ENCODE measurements around the gene SLC18A2.

The SLC18A2 gene

GRCh38 chr10:117294039-117294645 lies 53.2 kb downstream of the SLC18A2 start:
- Histone ChIP-seq H3K36me3 (ENCODE audit: insufficient read depth, low read length) (peaks cover 9% of the 10 kb centered on the region; the same call in 1 of the 2 replicates), H3K9me2 (ENCODE audit: low read depth, low read length) (no peaks in the 10 kb centered on the region), H3F3A (ENCODE audit: insufficient read depth, low read length) (no peaks in the 10 kb centered on the region), H3K9me3 (ENCODE audit: low read length) (no peaks in the 10 kb centered on the region), H3K4me2 (ENCODE audit: low read length) (no peak overlapping the region), H3K4me1 (ENCODE audit: insufficient read depth, low read length, severe bottlenecking) (no peaks in the 10 kb centered on the region), H3K79me2 (ENCODE audit: insufficient read depth, low read length) (no peaks in the 10 kb centered on the region; the same call in 1 of the 2 replicates), H3K4me3 (ENCODE audit: low read depth, low read length, poor library complexity, severe bottlenecking) (no peak overlapping the region), H2AFZ (ENCODE audit: low read length) (no peak overlapping the region), H4K20me1 (ENCODE audit: insufficient read depth, low read length) (no peaks in the 10 kb centered on the region), H3K27ac (ENCODE audit: low read depth, low read length, poor library complexity, severe bottlenecking) (no peak overlapping the region), H3K9ac (ENCODE audit: low read length) (no peak overlapping the region), H3K27me3 (ENCODE audit: insufficient read depth, low read length) (no peaks in the 10 kb centered on the region)
- TF ChIP-seq EZH2 (IDR thresholded peaks at IDR 0.05; ENCODE audit: borderline replicate concordance, low read length) = no peak
- TF ChIP-seq CTCF (IDR thresholded peaks at IDR 0.05; ENCODE audit: low read length) = no peak

GRCh38 chr10:117294735-117295134 lies 53.8 kb downstream of the SLC18A2 start:
- no peak overlapping the region for H3K9ac ChIP-seq (ENCODE audit: low read length)
- H3K27me3 ChIP-seq (ENCODE audit: insufficient read depth, low read length) = no peaks in the 10 kb centered on the region
- H3K4me1 ChIP-seq (ENCODE audit: insufficient read depth, low read length, severe bottlenecking) = no peaks in the 10 kb centered on the region
- H3K4me3 ChIP-seq (ENCODE audit: low read depth, low read length, poor library complexity, severe bottlenecking) = no peak overlapping the region
- no peaks in the 10 kb centered on the region for H4K20me1 ChIP-seq (ENCODE audit: insufficient read depth, low read length)
- TF ChIP-seq CTCF (IDR thresholded peaks at IDR 0.05; ENCODE audit: low read length) (no peak), EZH2 (IDR thresholded peaks at IDR 0.05; ENCODE audit: borderline replicate concordance, low read length) (no peak)
- no peak overlapping the region for H3K27ac ChIP-seq (ENCODE audit: low read depth, low read length, poor library complexity, severe bottlenecking)
- 0 out of 2 replicates have a peak, but pooled peaks cover 4% of the 10 kb centered on the region for H3K36me3 ChIP-seq (ENCODE audit: insufficient read depth, low read length)
- no peak overlapping the region for H2AFZ ChIP-seq (ENCODE audit: low read length)
- no peaks in the 10 kb centered on the region for H3F3A ChIP-seq (ENCODE audit: insufficient read depth, low read length)
- H3K4me2 ChIP-seq (ENCODE audit: low read length) = no peak overlapping the region
- H3K9me3 ChIP-seq (ENCODE audit: low read length) = no peaks in the 10 kb centered on the region
- H3K9me2 ChIP-seq (ENCODE audit: low read depth, low read length) = no peaks in the 10 kb centered on the region
- no peaks in the 10 kb centered on the region; the same call in 1 of the 2 replicates for H3K79me2 ChIP-seq (ENCODE audit: insufficient read depth, low read length)

- no peak overlapping the region for H3K4me2 ChIP-seq (ENCODE audit: low read length)
- H4K20me1 ChIP-seq (ENCODE audit: insufficient read depth, low read length) = no peaks in the 10 kb centered on the region
- H3K4me1 ChIP-seq (ENCODE audit: insufficient read depth, low read length, severe bottlenecking) = no peaks in the 10 kb centered on the region
- H3K27me3 ChIP-seq (ENCODE audit: insufficient read depth, low read length) = no peaks in the 10 kb centered on the region
- H3K4me3 ChIP-seq (ENCODE audit: low read depth, low read length, poor library complexity, severe bottlenecking) = no peak overlapping the region
- H3F3A ChIP-seq (ENCODE audit: insufficient read depth, low read length) = no peaks in the 10 kb centered on the region
- no peaks in the 10 kb centered on the region for H3K9me3 ChIP-seq (ENCODE audit: low read length)
- no peak overlapping the region for H2AFZ ChIP-seq (ENCODE audit: low read length)
- no peak overlapping the region for H3K9ac ChIP-seq (ENCODE audit: low read length)
- no peaks in the 10 kb centered on the region; the same call in 1 of the 2 replicates for H3K79me2 ChIP-seq (ENCODE audit: insufficient read depth, low read length)
- H3K9me2 ChIP-seq (ENCODE audit: low read depth, low read length) = no peaks in the 10 kb centered on the region
- no peak overlapping the region for H3K27ac ChIP-seq (ENCODE audit: low read depth, low read length, poor library complexity, severe bottlenecking)
- no peak for TF ChIP-seq EZH2 (IDR thresholded peaks at IDR 0.05; ENCODE audit: borderline replicate concordance, low read length)
- no peak for TF ChIP-seq CTCF (IDR thresholded peaks at IDR 0.05; ENCODE audit: low read length)
- no peaks in the 10 kb centered on the region for H3K36me3 ChIP-seq (ENCODE audit: insufficient read depth, low read length)
Measured at GRCh38 chr10:117298219-117298618, 57.3 kb downstream of the SLC18A2 start.

Measured in OCI-LY1 (cell line).